Suprapubic skin (tissue), 4 donors: ENCODE results near the gene CDC20B. TPM values are rescaled to one million over a fixed set of nuclear protein-coding genes. Genes with fewer than 3 reads are reported as not detected.

Experiments used
- DNase-seq, 2 donors: peaks; one replicate each; pipeline ENCODE4 v3.0.0-alpha.2; 2019; ENCODE audit warnings: low spot score in 2 of 2
- H3K27ac ChIP-seq: fragments of 200-600 bp; sonication (generic); one replicate; pipeline ENCODE4 v1.5.1; 2019
- H3K27me3 ChIP-seq: fragments of 200-600 bp; sonication (generic); one replicate; pipeline ENCODE4 v1.5.1; 2019
- H3K36me3 ChIP-seq: fragments of 200-600 bp; sonication (generic); one replicate; pipeline ENCODE4 v1.5.1; 2019
- H3K4me1 ChIP-seq: fragments of 200-600 bp; sonication (generic); one replicate; pipeline ENCODE4 v1.5.1; 2019
- H3K4me3 ChIP-seq: fragments of 200-600 bp; sonication (generic); one replicate; pipeline ENCODE4 v1.5.1; 2019; ENCODE audit warnings: mild to moderate bottlenecking
- H3K9me3 ChIP-seq: fragments of 200-600 bp; sonication (generic); one replicate; pipeline ENCODE4 v1.5.1; 2019
- EP300 ChIP-seq: sonication (generic); formaldehyde crosslinking; IDR thresholded peaks from one replicate; pipeline ENCODE4 v1.6.1; 2017; ENCODE audit warnings: antibody characterized with exemption
- POLR2A ChIP-seq, 2 donors: fragments of 450-650 bp; IDR thresholded peaks; one replicate each; pipeline ENCODE4 v1.6.1; 2017; ENCODE audit warnings: antibody characterized with exemption in 2 of 2, mild to moderate bottlenecking in 2 of 2, moderate library complexity in 2 of 2
- POLR2AphosphoS5 ChIP-seq, 3 donors: sonication (generic); formaldehyde crosslinking; IDR thresholded peaks; one replicate each; pipeline ENCODE4 v1.6.1; 2017; ENCODE audit warnings: antibody characterized with exemption in 3 of 3
- WGBS: methylation state at CpG from one replicate; pipeline ENCODE4 v1.1.5; 2018; 5-methylcytosine and 5-hydroxymethylcytosine counted together
- total RNA-seq, 4 donors: library from RNA; depleted of rRNA; stranded (reverse); fragments of >200 nt; gene quantifications; one replicate each; pipeline ENCODE4 v1.1.0, GENCODE V29; 2016
- TF ChIP-seq, protein P1 (sequence below), 2 donors: fragments of 200-600 bp in 1 of 2; fragments of 450-650 bp in 1 of 2; sonication (generic) in 1 of 2; IDR thresholded peaks; one replicate each; pipeline ENCODE4 v1.5.1; 2016 to 2019; ENCODE audit warnings: antibody characterized with exemption in 2 of 2, mild to moderate bottlenecking in 1 of 2, moderate library complexity in 1 of 2

Gene CDC20B
- total RNA-seq, 4 donors from 2014 or later: not detected

DNA sequence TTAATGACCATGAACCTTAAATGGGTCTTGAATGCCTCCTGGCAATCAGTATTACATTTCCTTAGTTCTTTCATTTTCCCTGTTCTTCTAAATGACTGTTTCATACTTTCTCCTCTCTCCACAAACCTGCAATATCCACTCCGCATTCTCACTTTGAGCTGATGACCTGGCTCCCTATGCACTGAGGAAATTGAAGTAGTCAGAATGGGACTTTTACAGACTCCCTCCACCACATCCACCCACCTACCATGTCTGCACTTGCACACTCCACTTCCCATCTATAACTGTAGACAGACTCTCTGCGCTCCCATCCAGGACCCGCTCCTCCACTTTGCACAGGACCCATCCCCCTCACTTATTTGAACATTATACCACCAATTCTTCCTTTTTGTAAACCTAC is 106.7 kb downstream of the CDC20B start:
- Histone ChIP-seq H3K36me3 (no peaks in the 10 kb centered on the region), H3K4me1 (no peaks in the 10 kb centered on the region), H3K27me3 (peaks cover 7% of the 10 kb centered on the region), H3K27ac (no peak overlapping the region), H3K4me3 (no peak overlapping the region), H3K9me3 (no peaks in the 10 kb centered on the region)
- no peak for DNase-seq
- TF ChIP-seq, protein P1, sequence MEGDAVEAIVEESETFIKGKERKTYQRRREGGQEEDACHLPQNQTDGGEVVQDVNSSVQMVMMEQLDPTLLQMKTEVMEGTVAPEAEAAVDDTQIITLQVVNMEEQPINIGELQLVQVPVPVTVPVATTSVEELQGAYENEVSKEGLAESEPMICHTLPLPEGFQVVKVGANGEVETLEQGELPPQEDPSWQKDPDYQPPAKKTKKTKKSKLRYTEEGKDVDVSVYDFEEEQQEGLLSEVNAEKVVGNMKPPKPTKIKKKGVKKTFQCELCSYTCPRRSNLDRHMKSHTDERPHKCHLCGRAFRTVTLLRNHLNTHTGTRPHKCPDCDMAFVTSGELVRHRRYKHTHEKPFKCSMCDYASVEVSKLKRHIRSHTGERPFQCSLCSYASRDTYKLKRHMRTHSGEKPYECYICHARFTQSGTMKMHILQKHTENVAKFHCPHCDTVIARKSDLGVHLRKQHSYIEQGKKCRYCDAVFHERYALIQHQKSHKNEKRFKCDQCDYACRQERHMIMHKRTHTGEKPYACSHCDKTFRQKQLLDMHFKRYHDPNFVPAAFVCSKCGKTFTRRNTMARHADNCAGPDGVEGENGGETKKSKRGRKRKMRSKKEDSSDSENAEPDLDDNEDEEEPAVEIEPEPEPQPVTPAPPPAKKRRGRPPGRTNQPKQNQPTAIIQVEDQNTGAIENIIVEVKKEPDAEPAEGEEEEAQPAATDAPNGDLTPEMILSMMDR (IDR thresholded peaks at IDR 0.05): no peak
- no peak for TF ChIP-seq POLR2A (IDR thresholded peaks at IDR 0.05)
- no peak for TF ChIP-seq POLR2AphosphoS5 (IDR thresholded peaks at IDR 0.05)
- no peak for TF ChIP-seq EP300
- WGBS: 95% methylated on average over 3 of the region's 3 CpGs

GRCh38 chr5:55064523-55064922 is 108.5 kb downstream of the CDC20B start:
- DNase-seq: no peak
- H3K4me1 ChIP-seq: no peaks in the 10 kb centered on the region
- TF ChIP-seq POLR2A (IDR thresholded peaks at IDR 0.05) (no peak), EP300 (no peak), POLR2AphosphoS5 (IDR thresholded peaks at IDR 0.05) (no peak)
- TF ChIP-seq, protein P1 (IDR thresholded peaks at IDR 0.05): no peak
- H3K27me3 ChIP-seq: no peaks in the 10 kb centered on the region
- no peak overlapping the region for H3K4me3 ChIP-seq
- H3K36me3 ChIP-seq: no peaks in the 10 kb centered on the region
- H3K9me3 ChIP-seq: no peaks in the 10 kb centered on the region
- H3K27ac ChIP-seq: no peak overlapping the region
- 82% methylated on average over 3 of the region's 3 CpGs for WGBS

GRCh38 chr5:55063899-55064298 is 109.1 kb downstream of the CDC20B start:
- no peaks in the 10 kb centered on the region for H3K4me1 ChIP-seq
- H3K27me3 ChIP-seq: no peaks in the 10 kb centered on the region
- H3K27ac ChIP-seq: no peak overlapping the region
- H3K36me3 ChIP-seq: no peaks in the 10 kb centered on the region
- DNase-seq: no peak
- TF ChIP-seq EP300 (no peak), POLR2AphosphoS5 (IDR thresholded peaks at IDR 0.05) (no peak), POLR2A (IDR thresholded peaks at IDR 0.05) (no peak)
- TF ChIP-seq, protein P1 (IDR thresholded peaks at IDR 0.05): no peak
- H3K9me3 ChIP-seq: no peaks in the 10 kb centered on the region
- H3K4me3 ChIP-seq: no peak overlapping the region
- 76% methylated on average over 2 of the region's 2 CpGs for WGBS

GRCh38 chr5:55063220-55063863 is 109.6 kb downstream of the CDC20B start:
- Histone ChIP-seq H3K27me3 (no peaks in the 10 kb centered on the region), H3K27ac (no peak overlapping the region), H3K4me3 (no peak overlapping the region), H3K9me3 (no peaks in the 10 kb centered on the region), H3K36me3 (no peaks in the 10 kb centered on the region), H3K4me1 (no peaks in the 10 kb centered on the region)
- WGBS: 32% methylated on average over 5 of the region's 5 CpGs
- TF ChIP-seq POLR2AphosphoS5 (IDR thresholded peaks at IDR 0.05) (no peak), EP300 (no peak)
- TF ChIP-seq, protein P1 (IDR thresholded peaks at IDR 0.05): no peak
- DNase-seq: no peak

Other genes with a start within 250 kb of the CDC20B start
- gene ESM1, start 187.6 kb downstream of the CDC20B start, total RNA-seq: under 1 TPM in 2 of 4 donors, not detected in 2; 0.38 to 0.49 TPM
- 1 to 10 TPM in 1 of 4 donors, under 1 TPM in 2, not detected in 1; 0.31 to 2.1 (median 0.42) TPM for gene GZMK, start 148.9 kb downstream of the CDC20B start, total RNA-seq
- not detected for gene GZMA, start 70.5 kb downstream of the CDC20B start, total RNA-seq
- 1 to 10 TPM; 5.1 to 7.9 (median 5.8) TPM for gene GPX8, start 13.0 kb downstream of the CDC20B start, total RNA-seq
- not detected for gene MCIDAS, start 54.1 kb upstream of the CDC20B start, total RNA-seq
- gene CCNO, start 60.4 kb upstream of the CDC20B start, total RNA-seq: 1 to 10 TPM; 1.0 to 3.8 (median 2.4) TPM
- gene DHX29, start 134.5 kb upstream of the CDC20B start, total RNA-seq: 10 to 100 TPM; 16.5 to 32.9 (median 25.9) TPM
- 100 to 1,000 TPM in 1 of 4 donors, 10 to 100 TPM in 3; 50.0 to 131 (median 70.8) TPM for gene MTREX, start 134.8 kb upstream of the CDC20B start, total RNA-seq